Liver (tissue), 9 donors: ENCODE measurements around the gene GNG12. TPM values are rescaled to one million over a fixed set of nuclear protein-coding genes. Genes with fewer than 3 reads are reported as not detected.

ENCODE experiments used
- DNase-seq: peaks from one replicate; pipeline ENCODE4 v3.0.0-alpha.2; 2017; ENCODE audit warnings: low spot score
- H3K27ac ChIP-seq, 2 donors: one replicate each; pipeline ENCODE4 v1.7.0; 2013; ENCODE audit warnings: inconsistent platforms in 2 of 2, low read length in 2 of 2, control low read depth in 1 of 2, low read depth in 1 of 2, mild to moderate bottlenecking in 1 of 2
- H3K27me3 ChIP-seq, 4 donors: one replicate each; pipeline versions ENCODE4 v1.6.1 to v1.7.0; 2013; ENCODE audit warnings: low read length in 3 of 4, inconsistent platforms in 1 of 4, mild to moderate bottlenecking in 1 of 4, moderate library complexity in 1 of 4; ENCODE audit not compliant: control insufficient read depth in 4 of 4, insufficient read depth in 4 of 4
- H3K36me3 ChIP-seq, 4 donors: one replicate each; pipeline versions ENCODE4 v1.6.1 to v1.7.0; 2013; ENCODE audit warnings: low read length in 3 of 4, mild to moderate bottlenecking in 3 of 4, low read depth in 1 of 4, moderate library complexity in 1 of 4; ENCODE audit not compliant: control insufficient read depth in 4 of 4, insufficient read depth in 3 of 4
- H3K4me1 ChIP-seq, 4 donors: one replicate each; pipeline versions ENCODE4 v1.6.1 to v1.7.0; 2013; ENCODE audit warnings: low read length in 3 of 4, mild to moderate bottlenecking in 3 of 4, moderate library complexity in 1 of 4; ENCODE audit not compliant: control insufficient read depth in 4 of 4, insufficient read depth in 4 of 4
- H3K4me3 ChIP-seq, 3 donors: one replicate each; pipeline versions ENCODE4 v1.6.1 to v1.7.0; 2013; ENCODE audit warnings: low read length in 3 of 3, control low read depth in 1 of 3, low read depth in 1 of 3, mild to moderate bottlenecking in 1 of 3
- H3K9ac ChIP-seq, 2 donors: one replicate each; pipeline ENCODE4 v1.7.0; 2013; ENCODE audit warnings: low read length in 2 of 2, mild to moderate bottlenecking in 2 of 2, moderate library complexity in 2 of 2, control low read depth in 1 of 2, low read depth in 1 of 2
- H3K9me3 ChIP-seq, 4 donors: one replicate each; pipeline versions ENCODE4 v1.6.1 to v1.7.0; 2013; ENCODE audit warnings: low read length in 3 of 4; ENCODE audit not compliant: control insufficient read depth in 4 of 4
- ATF3 ChIP-seq: IDR thresholded peaks from 2 replicates; pipeline ENCODE4 v1.6.1; 2016; ENCODE audit warnings: antibody characterized with exemption
- CTCF ChIP-seq: fragments of 150-350 bp; IDR thresholded peaks from 2 replicates; pipeline ENCODE4 v1.5.1; 2017; ENCODE audit warnings: improper control_type of control experiment, low read depth, low read length; ENCODE audit not compliant: missing input control
- FOXA2 ChIP-seq: IDR thresholded peaks from 2 replicates; pipeline ENCODE4 v1.6.1; 2016; ENCODE audit warnings: antibody characterized with exemption
- GABPA ChIP-seq, 2 donors: IDR thresholded peaks in 1 of 2; conservative IDR thresholded peaks in 1 of 2; 2 replicates each; pipeline ENCODE4 v1.6.1; 2016; ENCODE audit warnings: antibody characterized with exemption in 2 of 2, mild to moderate bottlenecking in 1 of 2, moderate library complexity in 1 of 2
- HNF4G ChIP-seq: IDR thresholded peaks from 2 replicates; pipeline ENCODE4 v1.6.1; 2016; ENCODE audit warnings: antibody characterized with exemption
- JUND ChIP-seq, 2 donors: IDR thresholded peaks; 2 replicates each; pipeline ENCODE4 v1.6.1; 2016; ENCODE audit warnings: antibody characterized with exemption in 2 of 2
- MAX ChIP-seq: IDR thresholded peaks from 2 replicates; pipeline ENCODE4 v1.6.1; 2016; ENCODE audit warnings: antibody characterized with exemption
- RAD21 ChIP-seq, 2 donors: IDR thresholded peaks; 2 replicates each; pipeline ENCODE4 v1.6.1; 2016; ENCODE audit warnings: antibody characterized with exemption in 2 of 2, mild to moderate bottlenecking in 2 of 2
- RXRA ChIP-seq, 2 donors: IDR thresholded peaks; 2 replicates each; pipeline ENCODE4 v1.6.1; 2017 to 2018; ENCODE audit warnings: antibody characterized with exemption in 2 of 2, mild to moderate bottlenecking in 1 of 2
- SP1 ChIP-seq: IDR thresholded peaks from 2 replicates; pipeline ENCODE4 v1.6.1; 2018; ENCODE audit warnings: antibody characterized with exemption, mild to moderate bottlenecking
- TAF1 ChIP-seq: conservative IDR thresholded peaks from 2 replicates; pipeline ENCODE4 v1.6.1; 2016; ENCODE audit warnings: antibody characterized with exemption, mild to moderate bottlenecking
- ZBTB33 ChIP-seq: IDR thresholded peaks from 2 replicates; pipeline ENCODE4 v1.6.1; 2016; ENCODE audit warnings: antibody characterized with exemption
- WGBS: extraction: QIAGEN DNeasy Blood & Tissue Kit; methylation state at CpG from one replicate; pipeline ENCODE4 v1.1.7; 2013; 5-methylcytosine and 5-hydroxymethylcytosine counted together
- polyA plus RNA-seq, 2 donors: library from polyadenylated mRNA; stranded (reverse) in 1 of 2; unstranded in 1 of 2; fragments of 200-250 nt in 1 of 2; fragments of >200 nt in 1 of 2; fragmentation: Nextera tagmentation in 1 of 2; extraction: Ambion mirVana in 1 of 2; gene quantifications; one replicate each; pipeline versions ENCODE4 v1.2.1 to v1.2.3, GENCODE V29; 2013 to 2015
- total RNA-seq, 2 donors: library from RNA; depleted of rRNA; stranded (reverse); fragments of >200 nt; gene quantifications; one replicate each; pipeline ENCODE4 v1.2.3, GENCODE V29; 2014
- donor health status: healthy.
- donor health status: healthy.
- donor health status: healthy.
- donor health status: healthy.
- donor health status: healthy.

The GNG12 gene
- total and polyA plus RNA-seq, 4 donors = 15.4 to 26.1 (median 19.7) TPM

GRCh38 chr1:67740543-67740942, 92.7 kb downstream of the GNG12 start:
- H3K27me3 ChIP-seq = no peaks in the 10 kb centered on the region
- no peak for TF ChIP-seq JUND (IDR thresholded peaks at IDR 0.05)
- TF ChIP-seq FOXA2 = no peak
- no peak for TF ChIP-seq MAX
- no peak for TF ChIP-seq ATF3
- TF ChIP-seq ZBTB33 = no peak
- no peak for TF ChIP-seq RAD21 (IDR thresholded peaks at IDR 0.05)
- no peak for TF ChIP-seq HNF4G
- no peak for TF ChIP-seq RXRA (IDR thresholded peaks at IDR 0.05)
- no peak for TF ChIP-seq TAF1
- WGBS = 92% methylated on average over 3 of the region's 3 CpGs
- no peak overlapping the region for H3K9ac ChIP-seq
- no peak overlapping the region for H3K4me3 ChIP-seq
- DNase-seq = no peak
- no peaks in the 10 kb centered on the region for H3K36me3 ChIP-seq
- peaks cover 2 to 13% (median 8%) of the 10 kb centered on the region in 4 donors for H3K4me1 ChIP-seq
- H3K9me3 ChIP-seq = no peaks in the 10 kb centered on the region
- no peak overlapping the region for H3K27ac ChIP-seq

GRCh38 chr1:67739361-67739760, 93.9 kb downstream of the GNG12 start:
- H3K4me1 ChIP-seq = peaks cover 2 to 13% (median 8%) of the 10 kb centered on the region in 4 donors
- no peaks in the 10 kb centered on the region for H3K27me3 ChIP-seq
- TF ChIP-seq MAX (no peak), ZBTB33 (no peak), HNF4G (no peak), SP1 (no peak), GABPA (IDR thresholded peaks at IDR 0.05 in 1 of 2, conservative IDR thresholded peaks at IDR 0.05 in 1 of 2) (no peak), CTCF (no peak)
- H3K27ac ChIP-seq = no peak overlapping the region
- no peaks in the 10 kb centered on the region for H3K36me3 ChIP-seq
- WGBS = 96% methylated on average over 5 of the region's 5 CpGs
- no peak overlapping the region for H3K4me3 ChIP-seq
- DNase-seq = no peak
- H3K9ac ChIP-seq = no peak overlapping the region
- H3K9me3 ChIP-seq = no peaks in the 10 kb centered on the region
